Endodermal cell (in vitro differentiated cells): ENCODE results near the gene PARD3B. TPM values are rescaled to one million over a fixed set of nuclear protein-coding genes. Genes with fewer than 3 reads are reported as not detected.

Source experiments
- DNase-seq: peaks from one replicate; pipeline ENCODE4 v3.0.0-alpha.2; 2017
- H3K27ac ChIP-seq: 2 replicates; pipeline ENCODE4 v1.5.1; 2013; ENCODE audit warnings: mild to moderate bottlenecking, low read depth, low read length, moderate library complexity
- H3K27me3 ChIP-seq: 2 replicates; pipeline ENCODE4 v1.6.1; 2013; ENCODE audit warnings: mild to moderate bottlenecking, low read length, moderate library complexity; ENCODE audit not compliant: insufficient read depth, control insufficient read depth, poor library complexity, severe bottlenecking
- H3K36me3 ChIP-seq: 2 replicates; pipeline ENCODE4 v1.7.0; 2013; ENCODE audit warnings: mild to moderate bottlenecking, low read length, moderate library complexity; ENCODE audit not compliant: control insufficient read depth, insufficient read depth
- H3K4me1 ChIP-seq: one replicate; pipeline ENCODE4 v1.7.0; 2013; ENCODE audit warnings: low read length; ENCODE audit not compliant: control insufficient read depth, insufficient read depth
- H3K4me3 ChIP-seq: 2 replicates; pipeline ENCODE4 v1.5.1; 2013; ENCODE audit warnings: mild to moderate bottlenecking, low read length, moderate library complexity
- H3K9ac ChIP-seq: 2 replicates; pipeline ENCODE4 v1.6.1; 2013; ENCODE audit warnings: mild to moderate bottlenecking, low read length, moderate library complexity; ENCODE audit not compliant: poor library complexity, severe bottlenecking; ENCODE audit errors: extremely low read depth
- H3K9me3 ChIP-seq: 2 replicates; pipeline ENCODE4 v1.6.1; 2013; ENCODE audit warnings: mild to moderate bottlenecking, low read length, moderate library complexity; ENCODE audit not compliant: control insufficient read depth
- H3K27ac Mint-ChIP-seq: 2 replicates; pipeline ENCODE4 v1.8.0; 2020; ENCODE audit warnings: mixed read lengths
- H3K27me3 Mint-ChIP-seq: 2 replicates; pipeline ENCODE4 v1.8.0; 2021; ENCODE audit warnings: mild to moderate bottlenecking, mixed read lengths; ENCODE audit not compliant: insufficient read depth
- H3K36me3 Mint-ChIP-seq: 2 replicates; pipeline ENCODE4 v1.8.0; 2020; ENCODE audit warnings: low read depth, mixed read lengths
- H3K4me1 Mint-ChIP-seq: 2 replicates; pipeline ENCODE4 v1.8.0; 2020; ENCODE audit warnings: mixed read lengths
- H3K4me3 Mint-ChIP-seq: 2 replicates; pipeline ENCODE4 v1.8.0; 2020; ENCODE audit warnings: mild to moderate bottlenecking, moderate library complexity, mixed read lengths
- H3K9me3 Mint-ChIP-seq: 2 replicates; pipeline ENCODE4 v1.8.0; 2020; ENCODE audit warnings: mild to moderate bottlenecking, mixed read lengths
- CTCF ChIP-seq: fragments of 200-600 bp; sonication (generic); conservative IDR thresholded peaks from 2 replicates; pipeline ENCODE4 v1.5.0; 2021; ENCODE audit warnings: antibody characterized with exemption, mild to moderate bottlenecking
- WGBS, 2 experiments: methylation state at CpG; one replicate each; pipeline versions ENCODE4 v1.1.5 to v1.1.7; 2013; ENCODE audit warnings: missing lambda C conversion rate in 2 of 2, mixed read lengths in 1 of 2; ENCODE audit not compliant: insufficient coverage in 1 of 2, insufficient read length in 1 of 2; 5-methylcytosine and 5-hydroxymethylcytosine counted together
- total RNA-seq, 2 donors: library from RNA; stranded (reverse); fragmentation: NEBNext Ultra II Directional in 1 of 2; extraction: Animal tissue kit (Norgen Biotek cat#: 25700) in 1 of 2; gene quantifications; 2 replicates in 1 of 2; 3 replicates in 1 of 2; pipeline ENCODE4 v1.2.1, GENCODE V29; 2021

PARD3B gene
- total RNA-seq, 2 donors from 2014 or later, result 2.5 to 5.6 TPM

GRCh38 chr2:204825681-204826080 lies 280.4 kb downstream of the PARD3B start:
- no peak overlapping the region for H3K9ac ChIP-seq
- no peaks in the 10 kb centered on the region for H3K4me1 ChIP-seq
- DNase-seq, result no peak
- Mint-ChIP-seq H3K36me3 (peaks cover 2% of the 10 kb centered on the region), H3K9me3 (peaks cover 14% of the 10 kb centered on the region), H3K27me3 (no peaks in the 10 kb centered on the region), H3K4me1 (no peaks in the 10 kb centered on the region), H3K27ac (no peak overlapping the region), H3K4me3 (no peak overlapping the region)
- WGBS, 2 experiments, result 88 to 100% methylated on average over 3 to 5 of the region's 5 CpGs
- peaks cover 5% of the 10 kb centered on the region for H3K9me3 ChIP-seq
- TF ChIP-seq CTCF, result no peak
- no peaks in the 10 kb centered on the region for H3K36me3 ChIP-seq
- H3K4me3 ChIP-seq, result no peak overlapping the region
- H3K27me3 ChIP-seq, result no peaks in the 10 kb centered on the region
- no peak overlapping the region for H3K27ac ChIP-seq

- H3K4me3 ChIP-seq, result no peak overlapping the region
- H3K36me3 ChIP-seq, result no peaks in the 10 kb centered on the region
- H3K9ac ChIP-seq, result no peak overlapping the region
- H3K9me3 ChIP-seq, result no peaks in the 10 kb centered on the region
- Mint-ChIP-seq H3K27ac (no peak overlapping the region), H3K36me3 (no peaks in the 10 kb centered on the region), H3K27me3 (no peaks in the 10 kb centered on the region), H3K4me3 (no peak overlapping the region), H3K4me1 (no peaks in the 10 kb centered on the region), H3K9me3 (peaks cover 4% of the 10 kb centered on the region)
- no peak for DNase-seq
- no peak overlapping the region for H3K27ac ChIP-seq
- no peaks in the 10 kb centered on the region for H3K4me1 ChIP-seq
- H3K27me3 ChIP-seq, result no peaks in the 10 kb centered on the region
- no peak for TF ChIP-seq CTCF
- 94 to 95% methylated on average over 8 to 9 of the region's 9 CpGs for WGBS, 2 experiments
Measured at GRCh38 chr2:204827701-204828590, 282.7 kb downstream of the PARD3B start.

- peaks cover 2% of the 10 kb centered on the region for H3K9me3 Mint-ChIP-seq
- H3K4me3 ChIP-seq, result no peak overlapping the region
- DNase-seq, result no peak
- H3K36me3 Mint-ChIP-seq, result no peaks in the 10 kb centered on the region
- no peak overlapping the region for H3K4me3 Mint-ChIP-seq
- 95 to 100% methylated on average over 1 to 3 of the region's 3 CpGs for WGBS, 2 experiments
- no peaks in the 10 kb centered on the region for H3K9me3 ChIP-seq
- no peaks in the 10 kb centered on the region for H3K4me1 ChIP-seq
- no peaks in the 10 kb centered on the region for H3K36me3 ChIP-seq
- no peaks in the 10 kb centered on the region for H3K4me1 Mint-ChIP-seq
- no peaks in the 10 kb centered on the region for H3K27me3 ChIP-seq
- H3K9ac ChIP-seq, result no peak overlapping the region
- no peak overlapping the region for H3K27ac Mint-ChIP-seq
- H3K27me3 Mint-ChIP-seq, result no peaks in the 10 kb centered on the region
- H3K27ac ChIP-seq, result no peak overlapping the region
- no peak for TF ChIP-seq CTCF
Measured at GRCh38 chr2:204834716-204835384, 289.6 kb downstream of the PARD3B start.
